Vagina (tissue), 2 donors: ENCODE measurements around the gene SLC9A7. TPM values are rescaled to one million over a fixed set of nuclear protein-coding genes. Genes with fewer than 3 reads are reported as not detected.
A peak's percentile ranks its signal among the peaks of the same experiment; 100 is the strongest.

Source experiments
- DNase-seq, 2 donors: peaks; one replicate each; pipeline ENCODE4 v3.0.0-alpha.2; 2017; ENCODE audit errors: extremely low spot score in 2 of 2
- H3K27ac ChIP-seq: fragments of 200-600 bp; sonication (generic); one replicate; pipeline ENCODE4 v1.5.1; 2019
- H3K27me3 ChIP-seq: fragments of 200-600 bp; sonication (generic); one replicate; pipeline ENCODE4 v1.5.1; 2019
- H3K36me3 ChIP-seq, 2 donors: fragments of 200-600 bp; sonication (generic); one replicate each; pipeline ENCODE4 v1.5.1; 2017 to 2019
- H3K4me1 ChIP-seq: fragments of 200-600 bp; sonication (generic); one replicate; pipeline ENCODE4 v1.5.1; 2019
- H3K4me3 ChIP-seq, 2 donors: fragments of 200-600 bp; sonication (generic); 1 replicate in 1 of 2; 2 replicates in 1 of 2; pipeline ENCODE4 v1.5.1; 2016 to 2019
- H3K9me3 ChIP-seq: fragments of 200-600 bp; sonication (generic); one replicate; pipeline ENCODE4 v1.5.1; 2019
- POLR2A ChIP-seq, 2 donors: fragments of 450-650 bp; IDR thresholded peaks; one replicate each; pipeline ENCODE4 v1.6.1; 2017; ENCODE audit warnings: antibody characterized with exemption in 2 of 2, mild to moderate bottlenecking in 2 of 2, moderate library complexity in 2 of 2
- POLR2AphosphoS5 ChIP-seq, 2 donors: sonication (generic); formaldehyde crosslinking; IDR thresholded peaks; one replicate each; pipeline ENCODE4 v1.9.0; 2017; ENCODE audit warnings: antibody characterized with exemption in 2 of 2, mild to moderate bottlenecking in 2 of 2, low read depth in 1 of 2; ENCODE audit not compliant: insufficient read depth in 1 of 2
- intact Hi-C: fragments of 100-400 bp; cut with DNase I; formaldehyde crosslinking; loops from one replicate; pipeline ENCODE4 v1.15.1; 2023
- total RNA-seq: library from RNA; depleted of rRNA; stranded (reverse); fragments of >200 nt; gene quantifications from one replicate; pipeline ENCODE4 v1.2.3, GENCODE V29; 2016
- TF ChIP-seq, protein P1 (sequence below), 3 experiments: fragments of 450-650 bp in 2 of 3; fragments of 200-600 bp in 1 of 3; sonication (generic) in 1 of 3; IDR thresholded peaks; one replicate each; pipeline ENCODE4 v1.5.1; 2017 to 2019; ENCODE audit warnings: antibody characterized with exemption in 3 of 3, mild to moderate bottlenecking in 2 of 3, moderate library complexity in 2 of 3

SLC9A7 gene
- total RNA-seq, 1 donor from 2014 or later: 4.2 TPM

- intact Hi-C loops: no loop called here
- TF ChIP-seq POLR2AphosphoS5 (IDR thresholded peaks at IDR 0.05; ENCODE audit: insufficient read depth in 1 of 2, low read depth in 1 of 2) (no peak), POLR2A (IDR thresholded peaks at IDR 0.05) (no peak)
- TF ChIP-seq, protein P1, sequence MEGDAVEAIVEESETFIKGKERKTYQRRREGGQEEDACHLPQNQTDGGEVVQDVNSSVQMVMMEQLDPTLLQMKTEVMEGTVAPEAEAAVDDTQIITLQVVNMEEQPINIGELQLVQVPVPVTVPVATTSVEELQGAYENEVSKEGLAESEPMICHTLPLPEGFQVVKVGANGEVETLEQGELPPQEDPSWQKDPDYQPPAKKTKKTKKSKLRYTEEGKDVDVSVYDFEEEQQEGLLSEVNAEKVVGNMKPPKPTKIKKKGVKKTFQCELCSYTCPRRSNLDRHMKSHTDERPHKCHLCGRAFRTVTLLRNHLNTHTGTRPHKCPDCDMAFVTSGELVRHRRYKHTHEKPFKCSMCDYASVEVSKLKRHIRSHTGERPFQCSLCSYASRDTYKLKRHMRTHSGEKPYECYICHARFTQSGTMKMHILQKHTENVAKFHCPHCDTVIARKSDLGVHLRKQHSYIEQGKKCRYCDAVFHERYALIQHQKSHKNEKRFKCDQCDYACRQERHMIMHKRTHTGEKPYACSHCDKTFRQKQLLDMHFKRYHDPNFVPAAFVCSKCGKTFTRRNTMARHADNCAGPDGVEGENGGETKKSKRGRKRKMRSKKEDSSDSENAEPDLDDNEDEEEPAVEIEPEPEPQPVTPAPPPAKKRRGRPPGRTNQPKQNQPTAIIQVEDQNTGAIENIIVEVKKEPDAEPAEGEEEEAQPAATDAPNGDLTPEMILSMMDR (IDR thresholded peaks at IDR 0.05): no peak
Measured at GRCh38 chrX:46637938-46638337, 121.0 kb downstream of the SLC9A7 start.

GRCh38 chrX:46636223-46636622 is 122.7 kb downstream of the SLC9A7 start:
- peaks cover 5% of the 10 kb centered on the region for H3K4me1 ChIP-seq

More at GRCh38 chrX:46637938-46638337, 121.0 kb downstream of the SLC9A7 start:
- H3K4me1 ChIP-seq: no peaks in the 10 kb centered on the region
- no peaks in the 10 kb centered on the region for H3K36me3 ChIP-seq
- H3K4me3 ChIP-seq: no peak overlapping the region
- no peaks in the 10 kb centered on the region for H3K27me3 ChIP-seq
- no peak for DNase-seq
- no peaks in the 10 kb centered on the region for H3K9me3 ChIP-seq
- H3K27ac ChIP-seq: no peak overlapping the region

DNA sequence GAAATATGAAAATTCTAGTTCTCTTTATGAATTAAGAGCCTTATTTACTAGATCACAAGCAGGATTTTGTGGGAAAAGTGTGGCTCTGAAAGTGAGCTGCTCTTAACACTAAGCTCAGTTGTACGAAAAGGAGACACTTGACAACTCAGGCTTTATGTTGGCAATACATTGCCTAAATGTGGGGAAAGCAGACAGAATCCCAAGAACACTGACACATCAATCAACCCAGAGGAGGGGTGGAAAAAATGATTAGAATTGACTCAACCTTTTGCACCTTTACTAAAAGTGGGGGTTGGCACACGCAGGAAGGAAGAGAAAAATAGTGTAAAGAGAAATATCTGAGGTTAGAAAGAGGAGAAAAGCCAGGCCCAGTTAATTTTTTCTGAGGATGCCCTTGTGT is 123.7 kb downstream of the SLC9A7 start:
- intact Hi-C loops: no loop called here
- Histone ChIP-seq H3K27me3 (no peaks in the 10 kb centered on the region), H3K36me3 (no peaks in the 10 kb centered on the region), H3K4me3 (no peak overlapping the region), H3K4me1 (peaks cover 5% of the 10 kb centered on the region), H3K9me3 (no peaks in the 10 kb centered on the region), H3K27ac (no peak overlapping the region)
- DNase-seq: no peak
- TF ChIP-seq, protein P1 (IDR thresholded peaks at IDR 0.05): no peak
- no peak for TF ChIP-seq POLR2A (IDR thresholded peaks at IDR 0.05)
- TF ChIP-seq POLR2AphosphoS5 (IDR thresholded peaks at IDR 0.05; ENCODE audit: insufficient read depth in 1 of 2, low read depth in 1 of 2): no peak

More at GRCh38 chrX:46636223-46636622, 122.7 kb downstream of the SLC9A7 start:
- no peaks in the 10 kb centered on the region for H3K9me3 ChIP-seq
- TF ChIP-seq POLR2AphosphoS5 (IDR thresholded peaks at IDR 0.05; ENCODE audit: insufficient read depth in 1 of 2, low read depth in 1 of 2) (no peak), POLR2A (IDR thresholded peaks at IDR 0.05) (no peak)
- TF ChIP-seq, protein P1 (IDR thresholded peaks at IDR 0.05): no peak
- no peak overlapping the region for H3K4me3 ChIP-seq
- H3K27me3 ChIP-seq: no peaks in the 10 kb centered on the region
- H3K27ac ChIP-seq: no peak overlapping the region
- DNase-seq: no peak
- intact Hi-C loops: no loop called here
- no peaks in the 10 kb centered on the region for H3K36me3 ChIP-seq

- TF ChIP-seq POLR2AphosphoS5 (IDR thresholded peaks at IDR 0.05; ENCODE audit: insufficient read depth in 1 of 2, low read depth in 1 of 2): no peak
- TF ChIP-seq, protein P1 (IDR thresholded peaks at IDR 0.05): no peak
- intact Hi-C loops: no loop called here
Measured at GRCh38 chrX:46634577-46634976, 124.3 kb downstream of the SLC9A7 start.

DNA sequence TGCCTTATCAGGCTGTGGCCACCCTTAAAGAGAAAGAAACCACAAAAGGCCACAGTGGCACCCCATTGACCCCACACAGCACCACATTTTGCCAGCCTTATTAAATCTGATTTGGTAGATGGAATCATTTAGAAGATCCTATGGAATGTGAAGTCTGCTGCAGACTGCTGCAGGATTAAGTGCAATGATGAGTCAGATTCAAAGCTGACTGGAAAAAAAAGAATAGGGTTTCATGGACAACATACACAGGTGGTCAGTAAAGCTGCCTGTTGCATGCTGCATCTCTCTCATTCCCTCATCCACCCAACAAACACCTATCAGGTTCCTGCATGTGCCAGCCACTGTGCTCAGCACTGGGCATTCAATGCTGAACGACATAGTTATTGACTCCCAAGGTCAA is 128.8 kb downstream of the SLC9A7 start:
- DNase-seq: no peak
- intact Hi-C loops: no loop called here
- no peaks in the 10 kb centered on the region for H3K27me3 ChIP-seq
- H3K9me3 ChIP-seq: no peaks in the 10 kb centered on the region
- peaks cover 5% of the 10 kb centered on the region for H3K4me1 ChIP-seq
- TF ChIP-seq, protein P1 (IDR thresholded peaks at IDR 0.05): no peak
- TF ChIP-seq POLR2AphosphoS5 (IDR thresholded peaks at IDR 0.05; ENCODE audit: insufficient read depth in 1 of 2, low read depth in 1 of 2) (no peak), POLR2A (IDR thresholded peaks at IDR 0.05) (no peak)
- peak overlapping the region; percentile 25 for H3K27ac ChIP-seq
- H3K4me3 ChIP-seq: no peak overlapping the region
- no peaks in the 10 kb centered on the region for H3K36me3 ChIP-seq

More at GRCh38 chrX:46634577-46634976, 124.3 kb downstream of the SLC9A7 start:
- Histone ChIP-seq H3K27me3 (no peaks in the 10 kb centered on the region), H3K4me1 (peaks cover 5% of the 10 kb centered on the region), H3K27ac (no peak overlapping the region), H3K9me3 (no peaks in the 10 kb centered on the region), H3K36me3 (no peaks in the 10 kb centered on the region), H3K4me3 (no peak overlapping the region)
- no peak for DNase-seq
